Naive thymus-derived CD8-positive, alpha-beta T cell (primary cell): Measurements from ENCODE around the gene FSIP1. TPM values are rescaled to one million over a fixed set of nuclear protein-coding genes. Genes with fewer than 3 reads are reported as not detected.
A peak's percentile ranks its signal among the peaks of the same experiment; 100 is the strongest.

Experiments used
- ATAC-seq, 2 donors: fragments of 150-1000 bp; cut with Tn5 transposase in 1 of 2; sonication (Bioruptor Pico), chemical (Tn5 transposase) in 1 of 2; 1 replicate in 1 of 2; 2 replicates in 1 of 2; pipeline ENCODE4 v1.10.0; 2021; ENCODE audit warnings: mild to moderate bottlenecking in 2 of 2, moderate library complexity in 2 of 2
- POLR2A ChIA-PET: fragments of 350-600 bp; sonication (Branson Sonifier 250); formaldehyde crosslinking; loops from one replicate; lab custom pipeline; 2021; ENCODE audit warnings: antibody characterized with exemption; lab: Charles Lee
- DNase-seq, 10 donors: peaks; one replicate each; pipeline versions ENCODE4 v3.0.0 to v3.0.0-alpha.2; 2020 to 2022
- H3K27ac Mint-ChIP-seq, 10 donors: one replicate each; pipeline ENCODE4 v1.8.0; 2020 to 2022; ENCODE audit warnings: mild to moderate bottlenecking in 10 of 10, mixed read lengths in 10 of 10, moderate library complexity in 4 of 10, inconsistent platforms in 1 of 10
- H3K27me3 Mint-ChIP-seq, 5 donors: one replicate each; pipeline ENCODE4 v1.8.0; 2021 to 2022; ENCODE audit warnings: mixed read lengths in 5 of 5
- H3K36me3 Mint-ChIP-seq, 3 donors: one replicate each; pipeline ENCODE4 v1.8.0; 2020 to 2022; ENCODE audit warnings: mixed read lengths in 3 of 3, mild to moderate bottlenecking in 2 of 3, inconsistent platforms in 1 of 3
- H3K4me1 Mint-ChIP-seq, 4 donors: one replicate each; pipeline ENCODE4 v1.8.0; 2021 to 2022; ENCODE audit warnings: mixed read lengths in 4 of 4
- H3K4me3 Mint-ChIP-seq, 10 donors: one replicate each; pipeline ENCODE4 v1.8.0; 2020 to 2022; ENCODE audit warnings: mild to moderate bottlenecking in 10 of 10, mixed read lengths in 10 of 10, moderate library complexity in 6 of 10, inconsistent platforms in 1 of 10
- H3K9me3 Mint-ChIP-seq, 9 donors: one replicate each; pipeline ENCODE4 v1.8.0; 2020 to 2022; ENCODE audit warnings: mixed read lengths in 9 of 9, mild to moderate bottlenecking in 3 of 9, inconsistent platforms in 1 of 9, moderate library complexity in 1 of 9
- polyA plus RNA-seq, 3 donors: library from polyadenylated mRNA; unstranded; fragments of 300-500 nt; fragmentation: Illumina TruSeq; gene quantifications; one replicate each; pipeline ENCODE4 v1.2.3, GENCODE V29; 2021
- total RNA-seq, 8 experiments: library from RNA in 2 of 8; stranded (reverse) in 2 of 8; gene quantifications; one replicate each; pipeline ENCODE4 v1.2.3 and lab custom pipeline; 2021 to 2026

FSIP1 gene
- total and polyA plus RNA-seq, 5 experiments from 2014 or later, result 0.30 to 0.85 (median 0.49) TPM; not detected in 1

DNA sequence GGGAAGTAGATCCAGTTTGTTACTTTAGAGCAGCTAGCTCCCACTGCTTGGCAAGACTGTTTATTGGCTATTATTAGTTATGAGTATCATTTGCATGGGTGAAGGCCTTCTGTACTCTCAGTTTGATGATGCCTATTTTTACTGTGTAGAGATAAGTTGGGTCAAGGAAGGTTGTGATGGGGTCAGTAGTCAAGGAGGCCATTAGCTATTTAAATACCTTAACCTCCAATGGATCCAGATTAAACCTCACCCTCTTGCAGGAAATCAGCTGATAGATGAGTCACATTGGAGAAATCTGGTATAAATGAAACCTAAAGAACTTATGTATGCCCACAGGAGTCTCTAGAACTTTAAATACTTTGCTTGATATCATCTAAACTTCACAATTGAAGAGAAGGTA, 156.8 kb downstream of the FSIP1 start:
- no peak for ATAC-seq
- Mint-ChIP-seq H3K27ac (peak overlapping the region in 6 of 10 donors; percentile 30 to 99 (median 66)), H3K27me3 (no peaks in the 10 kb centered on the region), H3K9me3 (no peaks in the 10 kb centered on the region), H3K4me3 (peak overlapping the region in 1 of 10 donors; percentile 17), H3K36me3 (no peaks in the 10 kb centered on the region), H3K4me1 (peaks cover 37 to 89% (median 59%) of the 10 kb centered on the region in 4 donors)
- DNase-seq, result no peak
- POLR2A ChIA-PET, result no interaction called here

- peak overlapping the region in 7 of 10 donors; percentile 26 to 99 (median 93) for H3K27ac Mint-ChIP-seq
- ATAC-seq, result no peak
- H3K4me3 Mint-ChIP-seq, result peak overlapping the region in 6 of 10 donors; percentile 44 to 78 (median 66)
- POLR2A ChIA-PET, result interaction anchor here (1.0 kb wide), 1 partner anchor 9 kb away, joined by 3 read pairs; no protein-coding TSS in a partner anchor
- no peak for DNase-seq
- H3K27me3 Mint-ChIP-seq, result no peaks in the 10 kb centered on the region
- no peaks in the 10 kb centered on the region for H3K9me3 Mint-ChIP-seq
- no peaks in the 10 kb centered on the region for H3K36me3 Mint-ChIP-seq
- peaks cover 37 to 86% (median 59%) of the 10 kb centered on the region in 4 donors for H3K4me1 Mint-ChIP-seq
Observed at GRCh38 chr15:39625451-39625850, 157.2 kb downstream of the FSIP1 start.

GRCh38 chr15:39624806-39625205, 157.8 kb downstream of the FSIP1 start:
- peaks cover 0 to 3% (median 3%) of the 10 kb centered on the region in 3 donors for H3K36me3 Mint-ChIP-seq
- peaks cover 34 to 79% (median 53%) of the 10 kb centered on the region in 4 donors for H3K4me1 Mint-ChIP-seq
- peaks cover 0 to 5% (median 1%) of the 10 kb centered on the region in 9 donors for H3K9me3 Mint-ChIP-seq
- H3K4me3 Mint-ChIP-seq, result peak overlapping the region; percentile 20 to 78 (median 57)
- peak in 6 of 10 donors; percentile 8 to 68 (median 41) for DNase-seq
- peak; percentile 40 to 76 for ATAC-seq
- H3K27ac Mint-ChIP-seq, result peak overlapping the region in 9 of 10 donors; percentile 26 to 99 (median 86)
- H3K27me3 Mint-ChIP-seq, result no peaks in the 10 kb centered on the region
- POLR2A ChIA-PET, result interaction anchor here (1.0 kb wide), 1 partner anchor 10 kb away, joined by 3 read pairs; no protein-coding TSS in a partner anchor

GRCh38 chr15:39623529-39623931, 159.1 kb downstream of the FSIP1 start:
- Mint-ChIP-seq H3K36me3 (peaks cover 0 to 8% (median 4%) of the 10 kb centered on the region in 3 donors), H3K4me1 (peaks cover 25 to 67% (median 41%) of the 10 kb centered on the region in 4 donors), H3K27ac (peak overlapping the region in 7 of 10 donors; percentile 26 to 99 (median 90)), H3K9me3 (peaks cover 0 to 9% (median 4%) of the 10 kb centered on the region in 9 donors), H3K4me3 (peak overlapping the region in 5 of 10 donors; percentile 20 to 43 (median 34)), H3K27me3 (no peaks in the 10 kb centered on the region)
- DNase-seq (peak in 5 of 10 donors; percentile 13 to 44 (median 22)), ATAC-seq (peak; percentile 58 to 82)
- POLR2A ChIA-PET, result interaction anchor here (0.9 kb wide), 1 partner anchor 14 kb away, joined by 4 read pairs; no protein-coding TSS in a partner anchor

- POLR2A ChIA-PET, result no interaction called here
- ATAC-seq (no peak), DNase-seq (no peak)
- Mint-ChIP-seq H3K9me3 (peaks cover 0 to 9% (median 4%) of the 10 kb centered on the region in 9 donors), H3K4me3 (peak overlapping the region in 3 of 10 donors; percentile 20 to 43 (median 34)), H3K27ac (peak overlapping the region in 5 of 10 donors; percentile 37 to 98 (median 74)), H3K4me1 (peaks cover 22 to 61% (median 36%) of the 10 kb centered on the region in 4 donors), H3K27me3 (no peaks in the 10 kb centered on the region), H3K36me3 (peaks cover 0 to 8% (median 4%) of the 10 kb centered on the region in 3 donors)
Observed at GRCh38 chr15:39622660-39623516, 159.8 kb downstream of the FSIP1 start.

GRCh38 chr15:39621976-39622375, 160.7 kb downstream of the FSIP1 start:
- Mint-ChIP-seq H3K27ac (peak overlapping the region in 2 of 10 donors; percentile 12 to 93), H3K27me3 (no peaks in the 10 kb centered on the region), H3K36me3 (peaks cover 0 to 8% (median 4%) of the 10 kb centered on the region in 3 donors), H3K9me3 (peaks cover 0 to 9% (median 4%) of the 10 kb centered on the region in 9 donors), H3K4me3 (no peak overlapping the region), H3K4me1 (peaks cover 20 to 54% (median 32%) of the 10 kb centered on the region in 4 donors)
- POLR2A ChIA-PET, result interaction anchor here (1.0 kb wide), 1 partner anchor 13 kb away, joined by 3 read pairs; no protein-coding TSS in a partner anchor
- DNase-seq (no peak), ATAC-seq (no peak)

DNA sequence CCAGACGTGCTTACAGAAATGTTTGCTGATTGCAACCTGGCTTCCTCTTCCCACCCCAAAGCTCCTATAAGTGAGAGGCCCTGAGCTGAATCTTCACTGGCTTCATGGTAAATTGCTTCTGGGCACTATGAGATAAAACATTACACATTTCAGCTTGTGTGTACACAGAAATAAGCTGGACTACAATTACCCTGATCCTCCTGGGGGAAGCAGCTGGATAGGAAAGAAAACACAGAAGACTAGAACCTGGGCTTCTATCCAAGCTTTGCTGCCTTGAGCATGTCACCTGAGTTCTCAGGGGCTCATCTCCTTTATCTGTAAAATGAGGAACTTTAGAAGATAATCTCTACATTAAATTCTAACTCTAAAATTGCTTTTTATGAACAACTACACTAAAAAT, 161.4 kb downstream of the FSIP1 start:
- POLR2A ChIA-PET, result interaction anchor here (1.0 kb wide), 1 partner anchor 12 kb away, joined by 3 read pairs; no protein-coding TSS in a partner anchor
- Mint-ChIP-seq H3K27me3 (peaks cover 0 to 4% (median 0%) of the 10 kb centered on the region in 5 donors), H3K36me3 (peaks cover 0 to 8% (median 4%) of the 10 kb centered on the region in 3 donors), H3K27ac (peak overlapping the region in 1 of 10 donors; percentile 20), H3K4me1 (peaks cover 20 to 46% (median 31%) of the 10 kb centered on the region in 4 donors), H3K4me3 (no peak overlapping the region), H3K9me3 (peaks cover 0 to 11% (median 4%) of the 10 kb centered on the region in 9 donors)
- no peak for DNase-seq
- ATAC-seq, result no peak

- Mint-ChIP-seq H3K36me3 (peaks cover 0 to 13% (median 6%) of the 10 kb centered on the region in 3 donors), H3K27ac (no peak overlapping the region), H3K4me3 (no peak overlapping the region), H3K9me3 (peaks cover 6 to 19% (median 9%) of the 10 kb centered on the region in 9 donors), H3K4me1 (peaks cover 4 to 17% (median 6%) of the 10 kb centered on the region in 4 donors), H3K27me3 (peaks cover 0 to 7% (median 0%) of the 10 kb centered on the region in 5 donors)
- DNase-seq, result no peak
- no peak for ATAC-seq
- POLR2A ChIA-PET, result no interaction called here
Observed at GRCh38 chr15:39618063-39618823, 164.4 kb downstream of the FSIP1 start.

DNA sequence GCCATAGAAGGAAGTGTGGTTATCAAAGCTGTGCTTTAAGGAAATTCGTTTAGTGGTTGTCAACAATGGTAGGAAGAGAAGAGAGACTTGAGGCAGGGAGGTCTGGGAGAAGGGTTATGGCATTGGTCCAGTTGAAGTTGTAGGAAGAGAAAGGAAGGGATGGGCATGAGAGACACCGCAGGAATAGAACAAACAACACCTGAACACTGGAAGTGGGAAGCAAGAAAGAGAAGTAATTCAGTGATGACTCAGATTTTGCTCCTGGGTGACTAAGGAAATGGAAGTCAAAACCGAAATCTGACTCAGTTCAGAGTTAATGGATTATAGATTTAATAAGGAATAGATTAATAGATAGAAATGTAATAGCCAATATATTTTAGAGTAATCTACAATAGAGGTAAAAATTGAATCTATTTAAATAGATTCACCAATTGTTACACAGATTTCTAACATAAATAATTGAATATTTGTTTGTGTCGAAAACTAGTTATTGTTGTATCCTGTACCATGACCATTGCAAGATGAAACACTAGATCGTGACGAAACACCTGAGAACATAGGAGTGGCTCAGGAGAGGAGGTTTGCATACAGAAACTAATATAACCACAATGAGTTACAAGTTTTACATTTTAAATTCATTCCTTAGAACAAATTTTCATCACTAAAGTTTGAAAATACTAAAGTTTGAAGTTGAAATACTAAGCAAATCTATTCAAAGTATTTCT, 165.7 kb downstream of the FSIP1 start:
- H3K4me1 Mint-ChIP-seq, result peaks cover 0 to 3% (median 0%) of the 10 kb centered on the region in 4 donors
- peaks cover 10 to 28% (median 17%) of the 10 kb centered on the region in 9 donors for H3K9me3 Mint-ChIP-seq
- H3K27ac Mint-ChIP-seq, result no peak overlapping the region
- H3K4me3 Mint-ChIP-seq, result no peak overlapping the region
- DNase-seq (no peak), ATAC-seq (no peak)
- POLR2A ChIA-PET, result no interaction called here
- peaks cover 0 to 8% (median 0%) of the 10 kb centered on the region in 5 donors for H3K27me3 Mint-ChIP-seq
- peaks cover 0 to 17% (median 10%) of the 10 kb centered on the region in 3 donors for H3K36me3 Mint-ChIP-seq

DNA sequence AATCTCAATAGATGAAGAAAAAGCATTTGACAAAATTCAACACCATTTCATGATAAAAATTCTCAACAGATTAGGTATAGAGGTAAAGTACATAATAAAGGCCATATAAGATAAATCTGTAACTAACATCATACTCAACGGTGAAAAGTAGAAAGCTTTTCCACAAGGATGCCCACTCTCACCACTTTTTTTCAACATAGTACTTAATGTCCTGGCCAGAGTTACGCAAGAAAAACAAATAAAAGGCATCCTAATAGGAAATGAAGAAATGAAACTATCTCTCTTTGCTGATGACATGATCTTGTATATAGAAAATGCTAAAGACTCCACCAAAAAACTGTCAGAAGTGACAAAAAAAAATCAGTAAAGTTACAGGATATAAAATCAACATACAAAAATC, 168.8 kb downstream of the FSIP1 start:
- ATAC-seq (no peak), DNase-seq (no peak)
- POLR2A ChIA-PET, result no interaction called here
- Mint-ChIP-seq H3K4me1 (no peaks in the 10 kb centered on the region), H3K27ac (no peak overlapping the region), H3K4me3 (no peak overlapping the region), H3K27me3 (peaks cover 0 to 8% (median 0%) of the 10 kb centered on the region in 5 donors), H3K9me3 (peaks cover 14 to 47% (median 27%) of the 10 kb centered on the region in 9 donors), H3K36me3 (peaks cover 0 to 20% (median 15%) of the 10 kb centered on the region in 3 donors)

DNA sequence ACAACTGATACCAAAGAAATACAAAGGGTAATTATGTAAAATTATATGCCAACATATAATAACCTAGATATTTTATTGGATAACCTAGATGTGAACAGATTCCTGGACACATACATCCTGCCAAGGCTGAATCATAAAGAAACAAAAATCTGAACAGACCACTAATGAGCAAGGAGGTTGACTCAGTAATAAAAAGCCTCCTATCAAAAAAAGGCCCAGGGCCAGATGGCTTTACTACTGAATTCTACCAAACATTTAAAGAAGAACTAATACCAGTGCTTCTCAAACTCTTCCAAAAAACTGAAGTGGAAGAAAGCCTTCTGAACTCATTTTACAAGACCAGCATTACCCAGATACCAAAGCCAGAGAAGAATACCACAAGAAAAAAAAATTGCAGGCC, 169.4 kb downstream of the FSIP1 start:
- POLR2A ChIA-PET, result no interaction called here
- DNase-seq, result no peak
- ATAC-seq, result no peak
- peaks cover 0 to 5% (median 0%) of the 10 kb centered on the region in 4 donors for H3K4me1 Mint-ChIP-seq
- peaks cover 18 to 53% (median 29%) of the 10 kb centered on the region in 9 donors for H3K9me3 Mint-ChIP-seq
- peaks cover 0 to 23% (median 15%) of the 10 kb centered on the region in 3 donors for H3K36me3 Mint-ChIP-seq
- peaks cover 0 to 8% (median 0%) of the 10 kb centered on the region in 5 donors for H3K27me3 Mint-ChIP-seq
- no peak overlapping the region for H3K4me3 Mint-ChIP-seq
- no peak overlapping the region for H3K27ac Mint-ChIP-seq
